Thoracic aorta (tissue), 2 donors: ENCODE data around the gene FANCC. TPM values are rescaled to one million over a fixed set of nuclear protein-coding genes. Genes with fewer than 3 reads are reported as not detected.

Experiments used
- ATAC-seq: fragments of 150-250 bp; one replicate; pipeline ENCODE4 v1.8.0; 2017; ENCODE audit warnings: low read depth; ENCODE audit not compliant: insufficient number of reproducible peaks, low FRiP score
- DNase-seq: peaks from one replicate; pipeline ENCODE4 v3.0.0-alpha.2; 2020; ENCODE audit warnings: low spot score
- H3K27ac ChIP-seq, 2 donors: fragments of 200-600 bp; sonication (generic); 1 replicate in 1 of 2; 2 replicates in 1 of 2; pipeline ENCODE4 v1.5.1; 2016; ENCODE audit warnings: mild to moderate bottlenecking in 2 of 2, moderate library complexity in 2 of 2
- H3K27me3 ChIP-seq: fragments of 200-600 bp; sonication (generic); replicated peaks from 2 replicates; pipeline ENCODE4 v1.6.0; 2016; ENCODE audit warnings: mild to moderate bottlenecking; ENCODE audit not compliant: insufficient read depth
- H3K36me3 ChIP-seq: fragments of 200-600 bp; sonication (generic); one replicate; pipeline ENCODE4 v1.5.1; 2016
- H3K4me1 ChIP-seq, 2 donors: fragments of 200-600 bp; sonication (generic); 1 replicate in 1 of 2; 2 replicates in 1 of 2; pipeline versions ENCODE4 v1.5.1 to v1.6.0; 2016; ENCODE audit warnings: low read depth in 2 of 2, mild to moderate bottlenecking in 1 of 2; ENCODE audit not compliant: control insufficient read depth in 1 of 2
- H3K4me3 ChIP-seq: fragments of 200-600 bp; sonication (generic); 2 replicates; pipeline ENCODE4 v1.5.1; 2016; ENCODE audit warnings: mild to moderate bottlenecking
- H3K9me3 ChIP-seq: fragments of 200-600 bp; sonication (generic); 2 replicates; pipeline ENCODE4 v1.5.1; 2016
- CTCF ChIP-seq: fragments of 200-600 bp; sonication (generic); IDR thresholded peaks from one replicate; pipeline ENCODE4 v1.5.1; 2019; ENCODE audit warnings: antibody characterized with exemption
- total RNA-seq, 2 donors: library from RNA; depleted of rRNA; stranded (reverse); fragments of >200 nt; gene quantifications; one replicate each; pipeline versions ENCODE4 v1.1.0 to v1.2.3, GENCODE V29; 2016

Gene FANCC
- total RNA-seq, 2 donors from 2014 or later, result 5.7 to 9.6 TPM

GRCh38 chr9:95103871-95104580 lies 213.5 kb downstream of the FANCC start:
- ATAC-seq (no peak), DNase-seq (no peak)
- TF ChIP-seq CTCF, result no peak
- Histone ChIP-seq H3K36me3 (no peaks in the 10 kb centered on the region), H3K27ac (peak overlapping the region; percentile 74 to 77), H3K9me3 (no peaks in the 10 kb centered on the region), H3K27me3 (no peaks in the 10 kb centered on the region), H3K4me1 (peaks cover 45 to 100% of the 10 kb centered on the region in 2 donors), H3K4me3 (no peak overlapping the region)

GRCh38 chr9:95103281-95103771 lies 214.2 kb downstream of the FANCC start:
- DNase-seq (no peak), ATAC-seq (no peak)
- Histone ChIP-seq H3K4me1 (peaks cover 45 to 100% of the 10 kb centered on the region in 2 donors), H3K4me3 (no peak overlapping the region), H3K27ac (peak overlapping the region; percentile 74 to 77), H3K9me3 (no peaks in the 10 kb centered on the region), H3K36me3 (no peaks in the 10 kb centered on the region), H3K27me3 (no peaks in the 10 kb centered on the region)
- no peak for TF ChIP-seq CTCF

- H3K27me3 ChIP-seq, result no peaks in the 10 kb centered on the region
- ATAC-seq (no peak), DNase-seq (no peak)
- peaks cover 40 to 100% of the 10 kb centered on the region in 2 donors for H3K4me1 ChIP-seq
- H3K4me3 ChIP-seq, result no peak overlapping the region
- no peak for TF ChIP-seq CTCF
- no peaks in the 10 kb centered on the region for H3K9me3 ChIP-seq
- H3K27ac ChIP-seq, result peak overlapping the region; percentile 69 to 77
- H3K36me3 ChIP-seq, result no peaks in the 10 kb centered on the region
These were observed 214.9 kb downstream of the FANCC start for GRCh38 chr9:95102572-95102971.

GRCh38 chr9:95102001-95102433 lies 215.5 kb downstream of the FANCC start:
- H3K27ac ChIP-seq, result peak overlapping the region; percentile 69 to 77
- ATAC-seq, result no peak
- TF ChIP-seq CTCF, result no peak
- H3K36me3 ChIP-seq, result no peaks in the 10 kb centered on the region
- DNase-seq, result no peak
- peaks cover 38 to 100% of the 10 kb centered on the region in 2 donors for H3K4me1 ChIP-seq
- H3K4me3 ChIP-seq, result no peak overlapping the region
- no peaks in the 10 kb centered on the region for H3K27me3 ChIP-seq
- no peaks in the 10 kb centered on the region for H3K9me3 ChIP-seq

GRCh38 chr9:95101326-95101725 lies 216.2 kb downstream of the FANCC start:
- Histone ChIP-seq H3K4me3 (no peak overlapping the region), H3K27ac (peak overlapping the region; percentile 69 to 77), H3K36me3 (no peaks in the 10 kb centered on the region), H3K9me3 (no peaks in the 10 kb centered on the region), H3K27me3 (no peaks in the 10 kb centered on the region), H3K4me1 (peaks cover 31 to 94% of the 10 kb centered on the region in 2 donors)
- no peak for DNase-seq
- TF ChIP-seq CTCF, result no peak
- ATAC-seq, result no peak
